Activated T-cell treated with anti-CD3 and anti-CD28 coated beads, Interleukin-2, amount 50 U/mL, for 1 hour (primary cell): Measurements from ENCODE around the gene MLLT1.
A peak's percentile ranks its signal among the peaks of the same experiment; 100 is the strongest.

Experiments used
- DNase-seq: peaks from one replicate; pipeline ENCODE4 v3.0.0-alpha.2; 2020

MLLT1 gene

DNA sequence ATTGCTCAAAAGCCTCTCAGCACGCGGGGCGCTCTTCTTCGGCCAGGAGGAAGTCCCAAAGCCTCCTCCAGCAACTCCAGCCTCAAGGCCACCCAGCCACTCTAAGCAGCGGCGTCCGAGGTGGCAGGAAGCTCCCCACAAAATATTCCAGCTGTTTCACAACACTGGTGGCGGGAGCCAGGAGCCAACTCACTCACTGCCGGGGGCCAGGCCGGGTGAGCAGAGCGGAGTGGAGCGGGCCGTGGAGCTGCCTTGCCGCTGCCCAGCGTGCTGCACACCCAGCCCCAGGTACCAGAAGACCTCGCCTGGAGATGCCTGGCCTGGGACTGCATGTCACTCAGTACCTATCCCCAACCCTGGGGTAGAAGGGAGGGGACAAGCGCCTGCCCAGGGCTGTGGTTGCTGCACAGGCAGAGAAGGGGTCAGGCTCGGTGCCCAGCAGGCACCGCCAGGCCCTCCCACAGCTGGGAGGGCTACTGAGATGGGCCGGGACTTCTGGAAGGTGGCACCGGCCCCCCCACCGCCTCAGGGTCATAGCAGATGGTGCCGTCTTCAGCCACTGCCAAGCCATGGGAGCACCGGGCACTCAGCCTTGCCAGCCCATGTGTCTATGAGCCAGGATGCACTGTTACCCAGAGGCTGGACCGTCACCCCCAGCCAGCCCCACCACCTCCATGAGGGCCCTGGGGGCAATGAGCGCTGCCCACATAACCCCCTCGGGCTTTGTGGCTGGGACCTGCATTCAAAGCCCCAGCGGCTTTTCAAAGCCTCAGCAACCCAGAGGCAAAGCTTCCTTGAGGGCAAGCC lies 59.2 kb downstream of the MLLT1 start:
- DNase-seq: no peak

DNA sequence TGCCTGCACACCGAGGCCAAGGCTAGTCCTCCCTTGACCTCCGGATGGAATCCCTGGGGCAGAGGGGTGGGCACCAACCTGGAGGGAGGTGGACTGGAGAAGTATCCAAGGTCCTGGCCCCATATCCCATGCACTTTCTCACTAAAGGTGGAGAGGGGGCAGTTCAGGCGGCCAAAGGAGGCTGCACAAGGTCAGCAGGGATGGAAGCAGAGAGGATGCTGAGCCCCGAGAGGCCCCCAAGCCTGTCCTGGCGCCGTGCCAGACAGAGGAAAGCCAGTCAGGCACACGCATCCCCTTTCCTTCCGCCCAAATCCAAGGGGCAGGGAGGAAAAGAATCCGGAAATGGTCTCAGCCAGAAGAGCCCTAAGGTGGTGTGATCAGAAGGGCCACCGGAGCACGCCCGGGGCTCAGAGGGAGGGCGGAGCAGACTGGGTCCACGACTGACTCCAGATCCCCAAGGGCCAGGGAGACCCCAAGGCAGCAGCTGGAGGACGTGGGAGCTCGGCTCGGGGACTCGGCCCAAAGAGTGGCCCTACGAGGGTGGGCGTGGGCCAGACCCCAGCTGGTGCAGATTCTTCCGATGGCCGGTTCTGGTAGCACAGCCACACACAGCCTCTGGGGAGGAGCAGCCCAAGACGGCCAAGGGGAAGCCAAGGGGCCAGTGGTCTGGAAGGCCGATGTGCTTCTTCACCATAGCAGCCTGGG lies 60.0 kb downstream of the MLLT1 start:
- DNase-seq: no peak

DNA sequence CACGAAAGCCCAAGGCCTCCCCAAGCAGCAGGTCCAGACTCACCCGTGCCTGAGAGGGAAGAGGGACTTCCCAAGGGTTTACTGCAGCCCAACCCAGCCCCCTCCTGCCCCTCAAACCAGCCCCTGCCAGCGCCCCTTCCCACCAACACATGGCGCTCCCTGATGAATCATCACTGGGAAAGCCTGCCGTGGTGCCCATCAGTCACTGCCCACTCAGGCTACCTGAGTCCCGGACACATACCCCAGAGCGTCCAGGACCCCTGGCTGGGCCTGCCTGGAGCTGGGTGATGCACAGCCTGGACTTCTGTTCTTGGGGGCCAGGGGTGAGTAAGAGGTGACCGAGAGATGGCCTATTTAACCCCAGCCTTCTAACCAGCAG lies 60.6 kb downstream of the MLLT1 start:
- DNase-seq: no peak

DNA sequence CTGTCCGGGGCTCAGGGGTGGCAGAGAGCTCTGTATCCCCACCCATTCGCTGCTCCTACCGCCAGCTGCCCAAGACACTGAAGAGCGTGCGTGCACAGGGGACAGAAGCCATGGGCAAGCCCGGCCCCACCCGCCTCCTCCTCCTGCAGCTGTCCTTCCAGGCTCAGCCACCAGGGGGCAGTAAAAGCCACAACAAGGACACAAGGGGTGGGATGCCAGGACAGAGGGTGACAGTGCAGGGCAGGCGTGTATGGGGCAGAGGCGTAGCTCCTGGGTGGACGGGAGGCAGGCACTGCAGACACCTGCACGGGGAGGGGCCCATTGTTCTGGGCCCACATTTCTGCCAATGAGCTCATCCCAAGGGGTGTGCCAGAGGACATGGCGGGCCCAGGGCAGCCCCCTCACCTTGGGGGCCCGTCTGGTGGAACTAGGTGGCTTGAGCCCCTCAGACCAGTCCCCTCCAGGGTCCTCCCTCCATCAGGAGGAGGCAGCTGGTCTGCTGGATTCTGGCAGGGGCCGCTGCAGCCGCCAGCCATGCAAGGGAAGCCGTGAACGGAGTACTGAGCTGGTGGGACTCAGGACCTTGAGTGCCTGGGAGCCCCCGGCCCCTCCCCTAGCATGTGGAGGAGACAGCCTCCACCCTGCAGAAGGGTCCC lies 61.2 kb downstream of the MLLT1 start:
- DNase-seq: peak; percentile 86

DNA sequence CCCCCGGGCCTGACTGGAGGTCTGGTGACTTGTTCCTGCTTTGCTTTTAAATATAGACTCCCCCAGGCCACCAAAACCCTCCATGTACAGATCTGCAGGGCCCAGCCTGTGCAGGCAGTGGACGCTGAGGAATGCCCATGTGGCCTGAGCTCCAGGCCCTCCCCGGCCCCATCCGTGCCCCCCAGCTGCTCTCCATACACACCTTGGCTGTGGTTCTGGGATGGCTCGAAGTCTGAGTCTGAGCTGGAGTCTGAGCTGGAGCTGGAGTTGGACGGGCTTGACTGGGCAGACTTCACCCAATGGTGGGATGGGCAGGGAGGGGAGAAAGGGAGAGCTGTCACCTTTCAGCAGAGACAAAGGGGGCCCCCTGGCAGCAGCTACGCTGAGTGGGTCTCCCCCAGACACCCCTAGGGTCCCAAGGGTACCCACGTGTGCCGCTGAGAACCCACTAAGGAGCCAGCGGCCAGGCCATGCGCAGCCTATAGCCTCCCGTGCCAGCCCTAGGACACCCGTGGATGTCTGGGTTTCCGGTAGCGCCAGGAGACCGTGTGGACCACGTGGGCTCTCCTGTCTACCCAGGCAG lies 61.9 kb downstream of the MLLT1 start:
- no peak for DNase-seq

DNA sequence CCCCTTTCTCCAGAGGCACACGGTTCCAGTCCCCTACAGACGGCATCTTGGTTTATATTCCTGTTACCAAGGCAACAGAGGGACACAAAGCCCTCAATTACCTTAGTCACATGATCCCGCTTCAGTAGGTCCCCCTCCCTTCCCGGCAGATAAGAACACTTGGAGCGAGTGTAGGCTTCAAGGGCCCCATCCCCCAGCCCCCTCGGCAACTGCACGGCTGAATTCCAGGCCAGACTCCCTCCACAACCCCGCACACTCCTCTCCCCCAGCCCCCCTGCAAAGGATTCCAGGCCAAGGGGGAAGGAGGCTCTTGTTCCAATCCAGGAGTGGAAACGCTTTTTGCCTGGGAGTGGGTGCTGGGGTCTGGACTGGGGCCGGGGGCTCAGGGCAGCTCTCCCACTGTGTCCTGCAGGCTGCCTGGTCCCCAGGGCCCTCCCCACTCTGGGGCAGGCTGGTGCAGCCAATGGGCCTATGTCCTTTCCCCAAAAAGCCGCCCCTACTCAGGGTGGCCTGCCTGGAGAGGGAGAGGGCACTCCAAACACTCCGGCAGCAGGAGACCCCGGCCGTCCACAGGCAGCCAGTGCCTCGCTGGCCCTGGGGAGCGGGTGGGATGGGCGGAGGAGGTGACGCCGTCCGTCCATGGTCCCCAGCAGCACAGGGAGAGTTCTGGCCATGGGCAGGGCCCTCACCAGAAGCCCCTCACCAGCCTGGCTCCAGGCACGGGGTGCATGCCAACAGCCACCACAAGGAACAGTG lies 62.6 kb downstream of the MLLT1 start:
- DNase-seq: no peak

DNA sequence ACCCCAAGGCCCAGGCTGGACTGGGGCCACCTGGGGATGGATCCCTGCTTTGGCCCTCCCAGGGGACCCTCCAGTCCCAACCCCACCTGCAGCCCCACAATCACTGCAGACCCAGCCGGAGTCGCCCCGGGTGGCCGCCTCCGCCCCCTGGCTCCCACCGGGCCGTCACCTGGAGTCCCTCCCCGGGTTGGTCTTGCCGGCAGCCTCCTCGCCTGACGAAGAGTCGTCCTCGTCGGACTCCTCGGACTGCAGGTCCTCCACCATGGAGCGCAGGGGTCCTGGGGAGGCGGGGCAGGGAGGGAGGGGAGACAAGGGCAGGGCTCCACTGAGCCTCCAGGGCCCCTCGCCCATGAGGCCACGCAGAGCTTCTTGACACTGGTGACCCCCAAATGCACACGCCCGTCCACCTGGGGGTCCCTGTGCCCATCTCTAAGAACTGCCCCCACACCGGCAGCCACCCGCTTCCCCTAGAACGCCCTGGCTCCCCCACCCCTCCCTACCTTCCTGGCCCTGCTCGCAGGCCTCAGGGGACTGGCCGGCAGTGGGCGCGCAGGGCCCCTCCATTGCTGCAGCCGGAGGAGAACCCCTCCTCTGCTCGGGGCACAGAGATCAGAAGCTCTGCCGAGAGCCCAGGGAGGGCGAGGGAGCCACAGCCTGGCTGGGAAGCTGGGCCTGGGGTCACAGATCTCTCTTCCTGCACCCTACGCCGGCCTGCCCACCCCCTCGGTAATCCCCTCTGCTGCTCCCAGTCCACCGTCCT lies 63.4 kb downstream of the MLLT1 start:
- no peak for DNase-seq

DNA sequence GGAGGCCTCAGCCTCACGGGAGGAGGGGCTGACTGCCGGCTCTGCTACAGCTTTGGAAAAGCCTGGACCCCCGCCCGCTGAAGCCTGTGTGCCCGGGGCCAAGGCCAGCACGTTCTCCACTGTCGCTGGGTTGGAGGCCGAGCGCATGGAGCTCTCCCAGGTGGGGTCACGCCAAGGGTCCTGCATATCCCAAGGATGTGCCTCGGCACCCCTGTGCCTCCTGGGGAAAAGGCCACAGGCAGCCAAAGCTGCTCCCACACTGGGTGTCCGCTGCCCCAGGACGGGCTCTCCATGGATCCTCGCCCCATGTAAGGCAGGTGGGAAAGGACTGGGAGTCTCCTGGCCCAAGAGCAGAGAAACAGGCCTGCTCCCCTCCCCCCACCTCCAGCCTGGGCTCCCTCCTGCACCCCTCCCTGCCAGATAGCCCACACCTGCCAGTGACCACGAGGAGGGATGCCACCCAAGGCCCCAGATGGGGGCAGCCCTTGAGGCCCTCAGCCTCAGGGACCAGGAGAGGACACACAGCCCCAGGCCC lies 64.0 kb downstream of the MLLT1 start:
- no peak for DNase-seq

DNA sequence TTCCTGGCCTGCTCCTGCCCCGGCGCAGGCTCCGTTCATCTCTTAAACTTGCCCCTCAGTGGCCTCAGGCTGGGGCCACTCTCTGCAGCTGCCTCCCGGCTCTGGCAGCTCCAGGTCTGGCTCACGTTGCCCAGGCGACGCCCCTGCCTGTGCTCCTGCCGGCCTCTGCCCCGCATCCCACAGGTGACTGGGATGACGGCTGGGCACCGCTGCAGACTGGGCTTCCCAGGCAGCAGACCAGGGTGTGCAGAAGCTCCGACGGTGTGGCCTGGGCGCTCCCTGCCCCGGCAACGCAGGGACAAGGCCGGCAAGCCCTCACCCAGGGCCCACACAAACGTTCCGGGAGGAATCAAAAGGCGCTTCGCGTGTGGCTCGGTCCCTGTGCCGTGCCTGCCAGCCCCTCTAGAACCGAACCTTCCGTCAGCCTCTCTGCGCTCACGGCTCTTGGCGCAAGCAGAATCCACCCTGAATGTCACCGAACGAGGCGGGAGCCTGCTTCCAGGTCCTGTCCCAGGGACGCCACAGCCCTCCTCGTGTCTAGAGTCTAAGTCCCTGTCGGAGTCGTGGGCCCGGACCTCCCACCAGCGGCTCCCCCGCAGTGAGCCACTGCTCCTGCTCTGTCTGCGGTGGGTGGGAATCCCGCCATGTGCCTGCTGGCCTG lies 64.8 kb downstream of the MLLT1 start:
- DNase-seq: no peak

DNA sequence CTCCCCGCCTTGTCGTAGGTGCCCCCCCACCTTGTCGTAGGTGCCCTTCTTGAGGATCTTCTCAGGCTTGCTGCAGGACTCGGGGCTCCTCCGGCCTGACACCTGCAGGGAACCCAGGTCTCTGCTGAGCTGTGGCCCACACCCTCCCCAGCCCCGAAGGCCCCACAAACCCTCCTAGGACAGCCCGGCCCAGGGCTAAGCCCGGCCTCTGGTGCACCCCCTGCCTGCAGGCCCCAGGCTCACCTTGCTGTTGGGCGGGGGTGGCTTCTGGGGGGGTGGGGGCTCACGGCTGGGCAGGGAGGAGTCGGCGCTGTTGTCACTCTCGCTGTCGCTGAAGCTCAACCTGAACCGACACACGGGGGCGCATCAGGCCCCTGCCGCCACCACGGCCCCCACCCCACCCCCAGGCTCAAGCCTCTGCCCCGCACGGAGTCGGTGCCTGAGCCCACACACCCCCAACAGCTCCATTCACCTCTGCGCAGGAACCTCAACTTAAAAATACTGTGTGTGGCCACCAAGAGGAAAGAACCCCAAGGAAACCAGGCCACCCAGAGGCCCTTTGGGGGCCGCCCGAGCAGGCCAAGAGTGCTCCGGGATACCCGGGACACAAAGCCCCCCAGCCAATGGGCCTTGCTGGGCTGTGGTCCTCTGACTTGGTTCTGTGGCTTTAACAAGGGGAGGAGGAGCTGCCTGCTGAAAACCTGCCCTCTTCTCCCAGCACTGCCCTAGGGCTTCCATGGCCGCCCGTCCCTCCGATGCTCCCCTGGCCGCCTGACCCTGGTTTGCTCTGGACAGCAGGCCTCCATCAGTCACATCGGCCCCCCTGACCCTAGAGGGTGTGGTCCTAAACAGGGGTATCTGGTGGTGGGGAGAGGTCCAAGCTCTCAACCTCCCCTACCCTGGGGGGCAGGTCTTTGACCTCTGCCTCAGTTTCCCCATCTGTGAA lies 65.8 kb downstream of the MLLT1 start:
- DNase-seq: no peak

DNA sequence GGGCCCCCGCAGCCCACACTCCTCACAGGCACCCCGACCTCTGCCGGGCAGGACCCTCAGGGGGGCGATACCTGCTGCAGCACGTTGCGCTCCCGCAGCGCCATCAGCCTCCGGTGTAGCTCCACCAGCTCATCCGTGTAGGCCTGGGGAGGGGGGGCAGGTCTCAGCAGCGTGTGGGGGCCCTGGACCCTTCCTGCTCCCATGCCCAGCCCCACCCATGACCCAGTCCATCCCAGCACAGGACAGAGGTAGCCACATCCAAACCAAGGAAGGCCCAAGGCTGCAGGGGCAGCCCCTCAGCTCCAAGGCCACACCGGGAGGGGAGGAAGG lies 66.5 kb downstream of the MLLT1 start:
- no peak for DNase-seq

DNA sequence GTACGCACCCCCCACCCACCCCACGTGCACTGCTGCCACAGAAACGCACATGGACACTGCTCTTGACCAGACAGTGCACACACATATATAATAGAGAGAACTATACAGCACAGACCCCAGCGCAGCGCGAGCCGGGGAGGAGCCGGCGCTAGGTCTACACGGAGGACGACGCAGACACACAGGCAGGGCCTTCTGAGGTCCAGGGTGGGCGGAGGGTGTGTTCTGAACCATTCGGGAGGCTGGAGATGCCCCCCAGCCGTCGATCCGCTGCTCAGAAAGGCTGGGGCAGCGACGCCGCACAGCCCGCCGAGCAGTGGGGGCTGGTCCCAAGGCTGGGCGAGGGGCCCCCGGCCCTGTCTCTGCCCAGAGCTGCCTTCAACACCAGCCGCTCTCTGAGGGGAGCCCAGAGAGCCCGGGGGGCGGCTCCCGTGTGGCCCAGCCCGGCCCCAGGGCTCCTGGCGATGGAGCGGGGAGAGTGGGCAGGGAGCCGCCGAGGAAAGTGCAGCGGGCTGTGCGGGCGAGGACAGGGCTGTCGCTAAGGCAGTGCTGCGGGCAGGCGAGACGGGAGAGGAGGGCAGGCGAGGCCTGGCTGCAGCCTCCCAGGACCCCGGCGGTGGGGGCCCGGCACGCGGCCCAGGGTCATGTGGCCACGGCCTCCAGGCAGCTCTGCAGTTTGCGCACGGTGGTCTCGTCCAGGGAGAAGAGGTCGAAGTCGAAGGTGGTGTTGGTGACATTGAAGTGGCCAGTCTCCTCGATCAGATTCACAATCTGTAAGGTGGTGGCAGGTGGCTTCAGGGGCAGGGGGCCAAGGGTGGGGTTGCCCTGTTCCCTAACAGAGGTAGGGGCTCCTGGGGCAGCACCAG lies 67.1 kb downstream of the MLLT1 start:
- no peak for DNase-seq

DNA sequence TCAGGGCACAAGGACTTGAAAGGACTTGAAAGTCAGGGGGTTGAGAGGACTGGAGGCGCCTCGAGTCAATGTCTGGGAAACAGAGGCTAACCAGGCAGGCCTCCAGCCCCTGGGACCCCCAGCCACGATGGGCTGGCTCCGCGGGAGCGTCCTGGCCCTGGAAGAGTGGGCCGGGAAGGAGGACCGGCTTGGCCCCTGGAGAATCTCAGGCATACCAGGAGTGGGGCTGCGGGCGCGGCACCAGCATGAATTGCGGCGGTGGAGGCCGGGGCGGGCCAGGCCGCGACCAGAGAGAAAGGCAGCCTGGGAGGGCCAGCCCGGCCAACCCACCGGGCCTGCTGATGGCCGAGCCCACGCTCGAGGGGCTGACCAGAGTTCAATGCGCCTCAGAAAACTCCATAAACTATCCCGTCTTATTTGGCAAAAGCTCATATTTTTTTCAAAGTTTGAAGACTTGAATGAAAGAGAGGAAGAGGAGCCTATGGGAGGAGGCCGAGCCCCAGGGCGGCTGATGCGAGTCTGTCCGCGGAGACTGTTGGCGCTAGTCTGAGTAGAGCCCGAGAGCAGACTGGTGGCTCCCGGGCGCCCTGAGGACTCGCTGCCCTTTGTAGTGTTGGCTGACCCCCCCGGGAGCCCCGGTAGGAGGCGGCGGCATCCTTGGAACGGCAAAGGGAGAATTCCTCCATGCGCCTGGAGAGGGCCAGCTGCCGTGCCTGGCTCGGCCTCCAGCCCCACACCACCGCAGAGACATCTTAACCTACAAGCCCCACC lies 68.0 kb downstream of the MLLT1 start:
- no peak for DNase-seq

DNA sequence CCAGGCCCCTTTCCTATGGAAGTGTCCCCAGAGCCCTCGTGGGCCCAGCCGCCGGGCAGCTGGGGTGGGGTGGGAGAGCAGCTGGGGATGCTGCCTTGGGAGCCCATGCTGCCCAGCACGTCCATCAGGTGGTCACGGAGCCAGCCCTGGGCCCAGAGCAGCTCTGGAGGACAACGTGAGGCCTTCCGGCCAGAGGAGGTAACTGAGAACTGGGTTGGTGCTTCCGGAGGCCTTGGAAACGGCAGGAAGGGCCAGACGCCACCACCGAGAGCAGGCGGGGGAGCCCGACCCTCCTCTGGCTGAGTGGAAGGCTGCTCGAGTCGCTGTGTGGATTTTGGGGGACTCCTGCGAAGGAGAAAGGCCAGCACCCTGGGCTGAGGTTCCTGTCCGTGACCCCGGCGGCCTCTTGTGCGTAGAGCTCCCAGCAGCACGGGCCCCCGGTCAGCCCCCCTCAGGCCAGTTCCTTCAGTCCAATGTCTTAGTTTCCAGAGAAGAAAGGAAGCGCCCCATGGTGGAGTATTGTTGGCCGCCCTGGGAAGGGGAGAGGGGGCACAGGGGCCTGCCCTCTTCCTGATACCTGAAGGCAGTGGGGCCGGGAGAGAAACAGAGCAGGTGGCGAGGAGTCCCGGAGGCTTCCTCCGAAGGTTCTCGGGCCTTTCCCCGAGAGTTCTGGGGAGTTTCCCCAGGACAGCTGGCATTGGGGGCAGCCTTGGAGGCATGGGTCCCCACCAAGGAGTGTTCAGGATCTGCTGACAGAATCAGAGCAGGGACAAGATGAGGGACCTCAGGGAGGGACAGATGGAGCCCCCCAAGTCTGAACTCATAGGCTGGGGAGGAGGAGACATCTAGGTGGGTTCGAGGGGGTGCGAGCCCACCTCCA lies 68.8 kb downstream of the MLLT1 start:
- no peak for DNase-seq

DNA sequence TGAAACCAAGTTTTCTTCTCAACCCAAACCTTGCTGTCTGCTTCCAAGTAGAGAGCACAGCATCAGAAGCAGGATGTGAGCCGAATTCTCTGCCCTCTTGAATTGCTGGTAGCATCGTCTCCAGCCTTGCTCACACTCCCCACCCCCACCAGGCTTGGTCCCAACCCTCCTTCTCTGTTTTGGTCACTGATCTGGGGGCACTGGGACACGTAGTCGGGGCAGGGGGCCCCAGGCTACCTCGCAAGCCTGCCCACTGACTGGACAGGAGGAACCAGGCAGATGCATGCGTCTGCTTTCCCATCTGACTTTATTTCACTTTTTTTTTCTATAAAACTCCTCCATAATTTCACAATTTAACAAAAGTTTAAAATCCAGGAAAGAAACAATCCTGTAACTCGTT lies 69.7 kb downstream of the MLLT1 start:
- no peak for DNase-seq

DNA sequence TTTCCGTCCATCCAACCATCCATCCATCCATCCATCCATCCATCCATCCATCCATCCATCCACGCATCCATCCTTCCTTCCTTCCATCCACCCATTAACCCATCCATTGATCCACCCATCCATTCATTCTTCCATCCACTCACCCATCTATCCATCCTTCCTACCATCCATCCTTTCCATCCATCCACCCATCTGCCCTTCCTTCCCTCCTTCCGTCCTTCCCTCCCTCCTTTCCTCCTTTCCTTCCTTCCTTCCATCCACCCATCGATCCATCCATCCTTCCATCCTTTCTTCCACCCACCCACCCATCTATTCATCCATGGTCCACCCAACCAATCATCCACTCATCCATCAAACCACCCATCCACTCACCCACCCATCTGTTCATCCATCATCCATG lies 70.1 kb downstream of the MLLT1 start:
- DNase-seq: no peak

DNA sequence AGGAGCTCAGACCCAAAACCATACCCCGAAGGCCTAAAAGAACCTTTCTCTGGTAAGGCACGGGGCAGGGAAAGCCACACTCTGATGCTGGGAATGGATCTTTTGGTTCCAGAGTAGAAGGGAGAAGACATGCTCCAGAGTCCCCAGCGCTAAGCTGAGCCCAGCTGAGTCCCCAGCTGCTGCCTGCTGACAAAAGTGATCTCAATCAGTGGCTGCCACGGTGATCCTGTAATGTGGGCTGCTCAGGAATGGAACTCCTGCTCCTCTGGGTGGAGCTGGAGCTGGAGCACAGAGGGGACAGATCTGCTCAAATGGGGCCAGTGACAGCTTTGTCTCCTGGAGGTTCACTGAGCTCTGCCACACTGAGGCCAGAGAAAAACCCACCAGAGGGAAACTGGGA lies 70.5 kb downstream of the MLLT1 start:
- no peak for DNase-seq
